ENCODE results near the gene FBXW7.
A peak's percentile ranks its signal among the peaks of the same experiment; 100 is the strongest.

Gene FBXW7

DNA sequence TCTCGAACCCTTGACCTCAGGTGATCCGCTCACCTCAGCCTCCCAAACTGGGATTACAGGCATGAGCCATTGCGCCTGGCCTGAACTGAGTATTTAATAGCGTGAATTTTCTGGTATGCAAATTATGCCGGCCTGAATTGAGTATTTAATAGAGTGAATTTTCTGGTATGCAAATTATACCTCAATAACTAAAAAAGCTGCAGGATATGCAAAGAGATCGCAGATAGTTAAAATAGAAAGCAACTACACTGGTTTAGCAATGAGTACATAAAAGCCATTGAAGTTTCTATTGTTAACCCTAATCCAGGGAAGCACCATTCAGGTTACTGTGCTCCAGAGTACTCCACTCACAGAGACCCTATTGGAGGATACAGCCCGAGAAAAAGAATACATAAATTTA lies 22.8 kb downstream of the FBXW7 start:
- FAIRE-seq (peak; percentile 61), DNase-seq (ENCODE audit: insufficient read length, low spot score) (no peak)

DNA sequence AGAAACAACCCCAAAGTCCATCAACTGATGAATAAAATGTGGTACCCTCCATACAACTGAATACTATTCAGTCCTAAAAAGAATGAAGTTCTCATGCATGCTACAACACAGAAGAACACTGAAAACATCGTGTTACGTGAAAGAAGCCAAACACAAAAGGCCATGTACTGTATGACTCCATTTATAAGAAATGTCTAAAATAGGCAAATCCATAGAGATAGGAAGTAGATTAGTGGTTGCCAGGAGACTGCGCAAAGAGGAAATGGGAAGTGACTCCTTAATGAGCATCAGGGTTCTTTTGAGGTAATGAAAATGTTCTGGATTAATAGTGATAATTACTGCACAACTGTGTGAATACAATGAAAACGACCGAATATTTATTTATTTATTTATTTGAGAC lies 23.4 kb downstream of the FBXW7 start:
- no peak for FAIRE-seq
- no peak for DNase-seq (ENCODE audit: insufficient read length, low spot score)

- peak; percentile 86 for FAIRE-seq
- no peak for DNase-seq (ENCODE audit: insufficient read length, low spot score)
Measured at GRCh38 chr4:152510349-152511147, 25.3 kb downstream of the FBXW7 start.

DNA sequence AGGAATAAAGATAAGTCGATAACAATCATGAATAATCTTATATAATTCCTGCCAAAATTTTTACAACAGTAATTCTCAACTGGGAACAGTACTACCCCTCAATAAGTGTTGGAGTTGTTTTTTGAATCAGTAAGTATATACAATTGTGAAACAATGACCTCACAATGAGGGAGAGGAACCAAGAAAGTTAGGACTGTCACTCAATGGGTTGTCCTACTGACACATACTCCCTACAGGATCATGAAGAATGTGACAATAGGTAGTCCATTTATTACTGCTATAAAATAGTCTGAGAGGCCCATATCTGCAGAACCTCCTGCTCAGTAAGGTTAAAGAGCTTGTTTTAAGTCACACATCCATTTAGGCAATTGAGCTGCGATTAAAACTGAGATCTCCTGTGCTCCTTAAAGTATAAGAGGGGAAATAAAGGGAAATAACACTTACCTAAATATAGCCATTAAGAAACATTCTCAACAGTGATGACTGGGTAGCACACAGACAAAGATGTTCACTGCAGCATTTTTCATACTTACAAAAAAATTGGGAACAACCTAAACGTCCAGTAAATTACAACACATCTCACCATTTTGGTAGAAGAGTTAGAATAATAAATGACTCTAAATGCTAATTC lies 26.2 kb downstream of the FBXW7 start:
- FAIRE-seq, result peak; percentile 90

GRCh38 chr4:152508818-152509217 lies 27.1 kb downstream of the FBXW7 start:
- DNase-seq (ENCODE audit: insufficient read length, low spot score), result no peak
- FAIRE-seq, result peak; percentile 83

More for the DNA sequence above, 26.2 kb downstream of the FBXW7 start:
- no peak for DNase-seq (ENCODE audit: insufficient read length, low spot score)

GRCh38 chr4:152508386-152508785 lies 27.5 kb downstream of the FBXW7 start:
- FAIRE-seq (peak; percentile 80), DNase-seq (ENCODE audit: insufficient read length, low spot score) (no peak)

DNA sequence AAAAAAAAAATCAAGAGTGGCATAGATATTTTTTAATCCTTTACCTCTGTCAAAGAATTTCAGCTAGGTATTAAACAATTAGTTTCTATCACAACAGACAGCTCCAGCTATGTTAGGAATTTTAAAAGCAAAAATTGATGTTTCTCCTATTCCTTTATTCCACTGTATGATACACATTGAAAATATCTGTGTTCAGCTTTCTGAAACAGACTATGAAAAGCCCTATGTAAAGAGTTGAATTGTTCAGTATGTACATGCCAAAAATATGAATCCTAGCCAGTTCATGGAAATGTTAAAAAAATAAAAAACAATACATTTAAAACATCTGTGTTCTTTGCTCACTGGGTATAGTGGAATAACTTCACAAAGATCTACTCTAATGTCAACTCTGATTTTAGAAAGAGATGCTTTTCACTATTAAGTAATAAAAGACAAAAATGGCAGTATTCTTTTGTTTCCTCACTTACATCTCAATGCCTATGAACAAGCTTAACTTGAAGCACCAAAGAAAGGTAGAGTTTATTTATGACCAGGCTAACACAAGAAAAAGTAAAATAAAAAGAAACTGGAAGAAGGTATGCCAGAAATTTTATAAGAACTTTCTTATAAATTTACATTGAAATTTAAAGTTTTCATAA lies 32.1 kb downstream of the FBXW7 start:
- FAIRE-seq (peak; percentile 85), DNase-seq (ENCODE audit: insufficient read length, low spot score) (no peak)

DNA sequence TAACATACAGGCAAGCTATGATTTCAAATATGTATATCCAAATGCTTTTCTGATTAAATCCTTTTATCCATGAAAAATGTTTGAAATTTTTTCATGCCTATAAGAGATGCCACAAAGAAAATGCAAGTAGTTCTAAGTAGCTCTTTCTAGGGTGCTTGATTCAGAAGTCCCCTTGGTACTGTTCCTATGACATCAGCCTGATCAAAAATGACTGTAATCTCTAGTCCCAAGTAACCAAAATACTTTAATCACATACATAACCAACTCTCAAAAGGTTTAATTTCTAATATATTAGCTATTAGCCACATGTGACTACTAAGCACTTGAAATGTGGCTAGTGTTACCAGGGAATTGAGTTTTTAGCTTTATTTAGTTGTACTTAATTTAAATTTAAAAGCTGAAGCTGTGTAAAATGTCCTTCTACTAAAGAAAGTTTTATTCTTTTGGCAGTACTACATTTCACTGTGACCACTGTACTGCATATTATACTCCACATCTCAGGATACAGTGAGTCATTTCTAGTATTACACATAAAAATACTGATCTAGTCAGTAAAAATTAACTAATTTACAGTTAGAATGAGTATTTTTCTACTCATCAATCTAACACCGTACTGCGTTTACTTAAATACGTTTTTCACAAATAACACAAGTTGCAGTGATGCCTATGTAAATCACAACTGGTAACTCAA lies 33.9 kb downstream of the FBXW7 start:
- DNase-seq (ENCODE audit: insufficient read length, low spot score) (no peak), FAIRE-seq (peak; percentile 80)

DNA sequence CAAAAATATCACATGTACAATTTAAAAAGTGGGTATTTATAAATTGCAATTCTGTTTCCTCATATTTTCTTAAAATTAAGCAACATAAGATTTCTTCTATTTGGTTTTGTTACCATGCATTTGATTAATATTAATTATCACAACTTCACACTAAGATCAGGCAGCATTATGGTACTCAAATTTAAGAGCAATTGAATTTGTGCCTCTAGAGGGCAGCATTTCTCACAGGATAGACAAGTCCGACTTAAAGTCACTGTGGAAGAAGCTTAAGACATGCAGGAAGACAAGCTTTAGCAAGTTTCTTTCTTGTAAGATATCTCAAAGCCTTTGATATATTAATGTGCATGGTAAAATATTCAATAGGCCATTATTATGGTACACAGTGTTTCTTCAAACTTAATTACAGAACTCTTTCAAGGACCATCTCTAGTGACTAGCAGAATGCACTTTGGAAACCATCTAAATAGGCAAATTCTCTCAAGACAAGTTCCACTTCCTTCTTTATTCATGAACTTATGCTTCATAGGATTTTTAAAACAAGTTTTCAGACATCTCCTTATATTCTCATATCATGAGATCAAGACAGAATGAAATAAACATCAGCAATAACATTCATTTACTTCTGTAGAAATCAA lies 35.0 kb downstream of the FBXW7 start:
- FAIRE-seq, result peak; percentile 92
- no peak for DNase-seq (ENCODE audit: insufficient read length, low spot score)

GRCh38 chr4:152500275-152500674 lies 35.6 kb downstream of the FBXW7 start:
- FAIRE-seq (no peak), DNase-seq (ENCODE audit: insufficient read length, low spot score) (no peak)

DNA sequence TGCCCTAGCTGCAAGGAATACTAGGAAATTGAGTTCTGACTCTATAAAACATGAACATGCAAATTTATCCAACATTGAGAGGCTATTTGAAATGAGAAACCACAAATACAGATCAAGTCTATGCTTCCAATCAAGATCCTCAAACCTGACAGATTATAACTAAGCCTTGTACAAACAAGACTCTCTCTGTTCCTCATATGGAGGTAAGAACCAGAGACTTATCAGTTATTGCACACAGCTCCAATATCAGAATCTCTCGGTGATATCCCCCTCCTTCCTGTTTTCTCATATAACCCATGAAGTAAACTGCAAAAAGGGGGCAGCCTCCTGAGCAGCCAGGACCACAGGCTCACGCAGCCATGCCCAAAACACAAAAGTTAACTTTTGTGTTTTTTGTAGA lies 36.5 kb downstream of the FBXW7 start:
- DNase-seq (ENCODE audit: insufficient read length, low spot score) (no peak), FAIRE-seq (peak; percentile 84)

GRCh38 chr4:152494020-152494419 lies 41.9 kb downstream of the FBXW7 start:
- peak; percentile 23 for FAIRE-seq

DNA sequence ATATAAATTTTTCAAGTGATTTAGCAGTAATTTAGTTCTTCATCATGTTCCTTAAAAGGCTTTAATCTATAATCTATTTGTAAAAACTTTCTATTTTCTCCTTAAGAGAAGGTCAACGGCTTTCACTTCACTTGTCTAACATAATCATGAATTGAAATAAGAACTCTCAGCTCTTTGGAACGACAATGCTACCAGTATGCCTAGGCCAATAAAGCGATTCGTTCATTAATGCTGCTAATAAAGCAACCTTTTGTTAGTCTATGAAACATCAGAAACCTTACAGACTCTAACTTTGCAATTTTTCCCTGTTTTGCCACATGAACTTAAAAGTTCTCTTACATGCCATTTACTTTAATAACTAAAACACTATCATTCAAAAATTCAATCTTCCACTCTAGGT lies 47.6 kb downstream of the FBXW7 start:
- FAIRE-seq (peak; percentile 70), DNase-seq (ENCODE audit: insufficient read length, low spot score) (no peak)

More at GRCh38 chr4:152494020-152494419, 41.9 kb downstream of the FBXW7 start:
- no peak for DNase-seq (ENCODE audit: insufficient read length, low spot score)

DNA sequence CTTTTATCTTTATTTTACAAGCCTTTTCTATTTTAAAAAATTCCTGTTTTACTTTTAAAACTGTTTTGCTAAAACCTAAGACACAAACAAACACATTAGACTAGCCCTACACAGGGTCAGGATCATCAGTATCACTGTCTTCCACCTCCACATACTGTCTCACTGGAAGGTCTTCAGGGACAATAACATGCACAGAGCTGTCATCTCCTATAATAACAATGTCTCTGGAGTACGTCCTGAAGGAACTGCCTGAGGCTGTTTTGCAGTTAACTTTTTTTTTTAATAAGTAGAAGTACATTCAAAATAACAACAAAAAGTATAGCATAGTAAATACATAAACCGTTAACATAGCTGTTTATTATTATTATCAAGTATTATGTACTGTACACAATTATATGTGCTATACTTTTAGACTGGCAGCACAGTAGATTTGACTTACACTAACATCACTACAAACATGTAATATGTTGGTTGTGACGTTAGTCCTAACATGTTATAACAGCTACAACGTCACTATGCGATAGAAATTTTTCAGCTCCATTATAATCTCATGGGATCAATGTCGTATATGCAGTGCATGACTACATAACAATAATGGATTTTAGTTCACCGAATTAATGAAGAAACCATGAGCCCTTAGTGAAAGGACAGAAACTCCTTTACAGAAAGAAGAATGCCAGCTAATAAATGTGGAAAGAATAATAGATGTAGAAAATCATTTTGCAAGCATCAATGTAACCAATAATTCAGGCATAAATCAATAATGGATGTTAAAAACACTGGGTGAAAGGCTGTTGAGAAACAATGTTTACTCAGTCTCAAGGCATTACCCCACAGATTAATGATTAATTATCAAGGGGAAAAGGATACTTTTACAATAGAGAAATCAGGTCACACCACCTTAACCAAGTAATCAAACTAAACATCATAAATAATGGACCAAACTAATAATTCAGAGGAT lies 49.2 kb downstream of the FBXW7 start:
- DNase-seq (ENCODE audit: insufficient read length, low spot score) (no peak), FAIRE-seq (peak; percentile 76)

GRCh38 chr4:152485726-152486276 lies 50.1 kb downstream of the FBXW7 start:
- peak; percentile 98 for FAIRE-seq

GRCh38 chr4:152482211-152482610 lies 53.7 kb downstream of the FBXW7 start:
- no peak for DNase-seq (ENCODE audit: insufficient read length, low spot score)
- FAIRE-seq, result no peak

More at GRCh38 chr4:152485726-152486276, 50.1 kb downstream of the FBXW7 start:
- DNase-seq (ENCODE audit: insufficient read length, low spot score), result no peak

- DNase-seq (ENCODE audit: insufficient read length, low spot score), result no peak
- FAIRE-seq, result no peak
Measured at GRCh38 chr4:152480901-152481300, 55.0 kb downstream of the FBXW7 start.

DNA sequence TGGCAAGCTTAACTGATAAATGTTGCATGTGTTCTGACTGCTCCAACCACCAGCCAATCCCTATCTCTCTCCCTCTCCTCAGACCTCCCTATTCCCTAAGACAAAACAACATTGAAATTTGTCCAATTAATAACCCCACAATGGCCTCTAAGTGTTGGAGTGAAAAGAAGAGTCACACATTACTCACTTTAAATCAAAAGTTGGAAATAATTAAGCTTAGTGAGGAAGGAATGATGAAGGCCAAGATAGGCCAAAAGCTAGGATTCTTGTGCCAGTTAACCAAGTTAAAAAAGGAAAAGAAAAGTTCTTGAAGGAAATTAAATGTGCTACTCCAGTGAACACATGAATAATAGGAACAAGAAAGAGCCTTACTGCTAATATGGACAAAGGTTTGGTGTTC lies 55.6 kb downstream of the FBXW7 start:
- DNase-seq (ENCODE audit: insufficient read length, low spot score) (no peak), FAIRE-seq (peak; percentile 47)

DNA sequence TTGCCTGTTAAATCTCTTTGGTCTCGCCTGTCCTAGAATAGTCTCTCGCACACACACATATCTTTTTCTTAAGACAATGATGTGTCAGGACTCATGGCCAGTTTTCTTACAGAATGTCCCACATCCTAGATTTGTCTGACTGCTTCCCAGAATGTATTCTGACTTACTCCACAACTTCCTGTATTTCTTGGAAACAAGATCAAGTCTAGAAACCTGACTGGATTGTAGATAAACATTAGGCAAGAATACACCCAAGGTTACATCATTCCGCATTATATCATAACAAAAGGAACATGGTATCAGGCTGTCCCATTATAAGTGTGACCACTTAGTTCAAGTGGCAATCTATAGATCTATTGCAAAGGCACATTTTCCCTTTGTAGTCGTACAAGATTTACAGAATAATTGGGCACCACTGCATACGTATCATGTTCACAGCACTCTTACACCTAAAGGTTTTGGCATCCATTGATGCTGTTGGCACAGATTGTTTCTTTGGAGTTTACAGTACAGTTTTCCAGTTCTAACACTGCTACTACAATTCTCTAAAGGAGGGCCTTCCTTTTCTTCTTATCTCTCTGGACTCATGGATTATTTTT lies 56.4 kb downstream of the FBXW7 start:
- DNase-seq (ENCODE audit: insufficient read length, low spot score) (no peak), FAIRE-seq (peak; percentile 67)
